ENCODE data around the gene CRB3.
A peak's percentile ranks its signal among the peaks of the same experiment; 100 is the strongest.

The CRB3 gene

GRCh38 chr19:6484831-6485230, 20.8 kb downstream of the CRB3 start:
- Histone ChIP-seq H3K9ac (ENCODE audit: low read depth, low read length) (no peak overlapping the region), H3K27me3 (ENCODE audit: insufficient read depth, low read length) (0 out of 2 replicates have a peak, but pooled peaks cover 2% of the 10 kb centered on the region), H3K9me3 (ENCODE audit: insufficient read depth, low read depth, low read length) (no peaks in the 10 kb centered on the region), H3K4me3 (ENCODE audit: low read length) (no peak overlapping the region), H3K36me3 (ENCODE audit: insufficient read depth, low read depth, low read length) (no peaks in the 10 kb centered on the region), H3K4me1 (ENCODE audit: insufficient read depth, low read length) (no peaks in the 10 kb centered on the region; the same call in 1 of the 2 replicates), H3K27ac (ENCODE audit: low read length) (no peak overlapping the region)

GRCh38 chr19:6489278-6490061, 25.4 kb downstream of the CRB3 start:
- H3K27me3 ChIP-seq (ENCODE audit: insufficient read depth, low read length), result 0 out of 2 replicates have a peak, but pooled peaks cover 4% of the 10 kb centered on the region

GRCh38 chr19:6490134-6490533, 26.1 kb downstream of the CRB3 start:
- Histone ChIP-seq H3K27me3 (ENCODE audit: insufficient read depth, low read length) (0 out of 2 replicates have a peak, but pooled peaks cover 4% of the 10 kb centered on the region), H3K9ac (ENCODE audit: low read depth, low read length) (no peak overlapping the region), H3K4me3 (ENCODE audit: low read length) (no peak overlapping the region), H3K9me3 (ENCODE audit: insufficient read depth, low read depth, low read length) (no peaks in the 10 kb centered on the region), H3K27ac (ENCODE audit: low read length) (no peak overlapping the region), H3K36me3 (ENCODE audit: insufficient read depth, low read depth, low read length) (no peaks in the 10 kb centered on the region), H3K4me1 (ENCODE audit: insufficient read depth, low read length) (no peaks in the 10 kb centered on the region)

More at GRCh38 chr19:6489278-6490061, 25.4 kb downstream of the CRB3 start:
- Histone ChIP-seq H3K27ac (ENCODE audit: low read length) (no peak overlapping the region), H3K36me3 (ENCODE audit: insufficient read depth, low read depth, low read length) (no peaks in the 10 kb centered on the region), H3K9me3 (ENCODE audit: insufficient read depth, low read depth, low read length) (no peaks in the 10 kb centered on the region), H3K4me1 (ENCODE audit: insufficient read depth, low read length) (no peaks in the 10 kb centered on the region), H3K4me3 (ENCODE audit: low read length) (no peak overlapping the region), H3K9ac (ENCODE audit: low read depth, low read length) (no peak overlapping the region)

GRCh38 chr19:6491802-6492592, 27.9 kb downstream of the CRB3 start:
- no peaks in the 10 kb centered on the region for H3K9me3 ChIP-seq (ENCODE audit: insufficient read depth, low read depth, low read length)
- H3K27ac ChIP-seq (ENCODE audit: low read length), result no peak overlapping the region
- no peak overlapping the region for H3K9ac ChIP-seq (ENCODE audit: low read depth, low read length)
- no peaks in the 10 kb centered on the region for H3K36me3 ChIP-seq (ENCODE audit: insufficient read depth, low read depth, low read length)
- no peak overlapping the region for H3K4me3 ChIP-seq (ENCODE audit: low read length)
- 0 out of 2 replicates have a peak, but pooled peaks cover 4% of the 10 kb centered on the region for H3K27me3 ChIP-seq (ENCODE audit: insufficient read depth, low read length)
- no peaks in the 10 kb centered on the region for H3K4me1 ChIP-seq (ENCODE audit: insufficient read depth, low read length)

GRCh38 chr19:6494438-6495036, 30.5 kb downstream of the CRB3 start:
- Histone ChIP-seq H3K27ac (ENCODE audit: low read length) (no peak overlapping the region), H3K9ac (ENCODE audit: low read depth, low read length) (no peak overlapping the region), H3K4me3 (ENCODE audit: low read length) (no peak overlapping the region), H3K36me3 (ENCODE audit: insufficient read depth, low read depth, low read length) (no peaks in the 10 kb centered on the region), H3K9me3 (ENCODE audit: insufficient read depth, low read depth, low read length) (no peaks in the 10 kb centered on the region), H3K4me1 (ENCODE audit: insufficient read depth, low read length) (no peaks in the 10 kb centered on the region), H3K27me3 (ENCODE audit: insufficient read depth, low read length) (0 out of 2 replicates have a peak, but pooled peaks cover 4% of the 10 kb centered on the region)

GRCh38 chr19:6495947-6496346, 31.9 kb downstream of the CRB3 start:
- Histone ChIP-seq H3K4me1 (ENCODE audit: insufficient read depth, low read length) (no peaks in the 10 kb centered on the region), H3K9me3 (ENCODE audit: insufficient read depth, low read depth, low read length) (no peaks in the 10 kb centered on the region), H3K9ac (ENCODE audit: low read depth, low read length) (no peak overlapping the region), H3K27ac (ENCODE audit: low read length) (no peak overlapping the region), H3K36me3 (ENCODE audit: insufficient read depth, low read depth, low read length) (no peaks in the 10 kb centered on the region), H3K4me3 (ENCODE audit: low read length) (no peak overlapping the region), H3K27me3 (ENCODE audit: insufficient read depth, low read length) (peaks cover 9% of the 10 kb centered on the region)

GRCh38 chr19:6498294-6499036, 34.4 kb downstream of the CRB3 start:
- no peaks in the 10 kb centered on the region for H3K36me3 ChIP-seq (ENCODE audit: insufficient read depth, low read depth, low read length)
- no peak overlapping the region for H3K27ac ChIP-seq (ENCODE audit: low read length)
- no peak overlapping the region for H3K4me3 ChIP-seq (ENCODE audit: low read length)
- no peaks in the 10 kb centered on the region for H3K9me3 ChIP-seq (ENCODE audit: insufficient read depth, low read depth, low read length)
- no peaks in the 10 kb centered on the region for H3K4me1 ChIP-seq (ENCODE audit: insufficient read depth, low read length)
- H3K9ac ChIP-seq (ENCODE audit: low read depth, low read length), result no peak overlapping the region
- H3K27me3 ChIP-seq (ENCODE audit: insufficient read depth, low read length), result peaks cover 27% of the 10 kb centered on the region

GRCh38 chr19:6499052-6499790, 35.1 kb downstream of the CRB3 start:
- H3K27ac ChIP-seq (ENCODE audit: low read length), result no peak overlapping the region
- peaks cover 27% of the 10 kb centered on the region for H3K27me3 ChIP-seq (ENCODE audit: insufficient read depth, low read length)
- H3K4me1 ChIP-seq (ENCODE audit: insufficient read depth, low read length), result no peaks in the 10 kb centered on the region
- H3K36me3 ChIP-seq (ENCODE audit: insufficient read depth, low read depth, low read length), result no peaks in the 10 kb centered on the region
- H3K9ac ChIP-seq (ENCODE audit: low read depth, low read length), result no peak overlapping the region
- no peaks in the 10 kb centered on the region for H3K9me3 ChIP-seq (ENCODE audit: insufficient read depth, low read depth, low read length)
- H3K4me3 ChIP-seq (ENCODE audit: low read length), result no peak overlapping the region

GRCh38 chr19:6500837-6501739, 37.0 kb downstream of the CRB3 start:
- Histone ChIP-seq H3K27me3 (ENCODE audit: insufficient read depth, low read length) (peaks cover 27% of the 10 kb centered on the region), H3K27ac (ENCODE audit: low read length) (no peak overlapping the region), H3K4me1 (ENCODE audit: insufficient read depth, low read length) (no peaks in the 10 kb centered on the region), H3K9ac (ENCODE audit: low read depth, low read length) (peak overlapping the region; percentile 61; the same call in 1 of the 2 replicates), H3K36me3 (ENCODE audit: insufficient read depth, low read depth, low read length) (no peaks in the 10 kb centered on the region), H3K4me3 (ENCODE audit: low read length) (peak overlapping the region; percentile 63), H3K9me3 (ENCODE audit: insufficient read depth, low read depth, low read length) (no peaks in the 10 kb centered on the region)

All from iPS-20b (cell line).